Loucy (cell line): Measurements from ENCODE around the gene DSCAM.

Source experiments
- H2AFZ ChIP-seq: fragments of 200-600 bp; sonication (generic); 2 replicates; pipeline ENCODE4 v1.6.0; 2016; ENCODE audit warnings: antibody characterized with exemption, mild to moderate bottlenecking, low read length, moderate library complexity
- H3F3A ChIP-seq: fragments of 200-600 bp; 2 replicates; pipeline ENCODE4 v1.6.0; 2016; ENCODE audit warnings: antibody characterized with exemption, low read depth, mild to moderate bottlenecking
- H3K27me3 ChIP-seq: fragments of 200-600 bp; sonication (generic); 2 replicates; pipeline ENCODE4 v1.6.1; 2014; ENCODE audit warnings: low read length, mild to moderate bottlenecking; ENCODE audit not compliant: insufficient read depth, poor library complexity, severe bottlenecking
- H3K36me3 ChIP-seq: fragments of 200-600 bp; sonication (generic); 2 replicates; pipeline ENCODE4 v1.6.1; 2016; ENCODE audit warnings: low read length; ENCODE audit not compliant: insufficient read depth
- H3K4me1 ChIP-seq: fragments of 200-600 bp; sonication (generic); 2 replicates; pipeline ENCODE4 v1.5.1; 2014; ENCODE audit warnings: low read length, mild to moderate bottlenecking; ENCODE audit not compliant: insufficient read depth, poor library complexity, severe bottlenecking
- H3K4me2 ChIP-seq: fragments of 200-600 bp; sonication (generic); 2 replicates; pipeline ENCODE4 v1.6.0; 2014; ENCODE audit warnings: antibody characterized with exemption, low read length, low read depth, mild to moderate bottlenecking; ENCODE audit not compliant: poor library complexity, severe bottlenecking
- H3K4me3 ChIP-seq: fragments of 200-600 bp; sonication (generic); 2 replicates; pipeline ENCODE4 v1.5.1; 2014; ENCODE audit warnings: low read length, mild to moderate bottlenecking, mixed read lengths; ENCODE audit not compliant: poor library complexity, severe bottlenecking
- H3K79me2 ChIP-seq: fragments of 200-600 bp; sonication (generic); 2 replicates; pipeline ENCODE4 v1.6.1; 2014; ENCODE audit warnings: low read length; ENCODE audit not compliant: insufficient read depth
- H3K9ac ChIP-seq: fragments of 200-600 bp; sonication (generic); 2 replicates; pipeline ENCODE4 v1.6.0; 2014; ENCODE audit warnings: mild to moderate bottlenecking, low read depth, low read length, moderate library complexity; ENCODE audit not compliant: poor library complexity, severe bottlenecking
- H3K9me2 ChIP-seq: fragments of 200-600 bp; sonication (generic); replicated peaks from 2 replicates; pipeline ENCODE4 v1.6.1; 2016; ENCODE audit warnings: low read depth, low read length, mixed read lengths
- H3K9me3 ChIP-seq: fragments of 200-600 bp; sonication (generic); 2 replicates; pipeline ENCODE4 v1.6.1; 2014; ENCODE audit warnings: mild to moderate bottlenecking, antibody characterized with exemption, low read length, low read depth; ENCODE audit not compliant: insufficient read depth
- H4K20me1 ChIP-seq: fragments of 200-600 bp; sonication (generic); 2 replicates; pipeline ENCODE4 v1.6.0; 2014; ENCODE audit warnings: antibody characterized with exemption, low read length, mild to moderate bottlenecking; ENCODE audit not compliant: insufficient read depth, poor library complexity, severe bottlenecking
- EZH2phosphoT487 ChIP-seq: fragments of 200-600 bp; IDR thresholded peaks from 2 replicates; pipeline ENCODE4 v1.6.1; 2018; ENCODE audit warnings: antibody characterized with exemption, mild to moderate bottlenecking, moderate library complexity, borderline replicate concordance
- TF ChIP-seq, protein P1 (sequence below): fragments of 200-600 bp; sonication (generic); conservative IDR thresholded peaks from 2 replicates; pipeline ENCODE4 v1.5.1; 2014; ENCODE audit warnings: mild to moderate bottlenecking, antibody characterized with exemption, low read length

DSCAM gene

DNA sequence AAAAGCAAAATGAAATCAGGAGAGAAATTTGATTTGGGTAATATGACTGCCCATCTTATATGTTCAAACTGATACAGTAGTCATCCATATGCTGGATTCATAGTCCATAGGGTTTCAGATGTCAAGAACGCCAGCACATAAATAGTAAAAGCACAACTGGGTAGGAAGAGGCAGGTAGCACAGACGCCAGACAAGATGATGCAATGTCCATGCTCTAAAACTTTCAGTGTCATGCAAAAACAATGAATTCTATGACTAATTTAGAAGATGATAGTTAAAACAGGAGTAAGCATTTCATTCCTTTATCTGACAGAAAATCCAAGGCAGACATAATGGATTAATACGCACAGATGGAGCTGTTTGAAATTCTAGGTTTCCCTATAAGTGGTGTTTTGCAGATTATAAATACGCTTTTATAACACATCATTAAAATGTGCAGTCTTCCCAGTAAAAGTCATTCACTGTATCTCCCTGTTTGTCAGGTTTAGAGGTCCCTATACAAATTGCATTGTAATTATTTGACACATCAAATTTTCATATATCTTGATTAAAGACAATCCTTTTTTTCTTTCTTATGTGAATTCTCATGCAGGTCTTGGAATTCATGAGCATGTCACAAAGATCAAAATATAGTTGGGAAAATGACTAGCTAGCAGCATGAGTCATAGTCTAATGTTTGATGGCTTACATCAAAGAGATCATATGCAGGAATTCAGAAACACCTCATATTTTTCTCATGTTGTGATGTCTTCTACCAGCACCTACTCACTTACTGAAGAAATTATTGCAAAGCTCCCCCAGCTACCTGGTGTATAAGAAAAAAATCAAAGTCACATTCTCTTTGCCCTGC is 139.9 kb downstream of the DSCAM start:
- no peak overlapping the region for H2AFZ ChIP-seq
- no peak overlapping the region for H3K4me2 ChIP-seq
- no peaks in the 10 kb centered on the region; the same call in 1 of the 2 replicates for H3K9me3 ChIP-seq
- no peak for TF ChIP-seq EZH2phosphoT487
- no peaks in the 10 kb centered on the region for H3K36me3 ChIP-seq
- no peaks in the 10 kb centered on the region for H3K9me2 ChIP-seq
- H3K27me3 ChIP-seq: no peaks in the 10 kb centered on the region
- no peak overlapping the region for H3K9ac ChIP-seq
- no peaks in the 10 kb centered on the region for H3K4me1 ChIP-seq
- no peak overlapping the region for H3K4me3 ChIP-seq
- no peaks in the 10 kb centered on the region for H3K79me2 ChIP-seq
- H3F3A ChIP-seq: no peaks in the 10 kb centered on the region
- H4K20me1 ChIP-seq: no peaks in the 10 kb centered on the region

DNA sequence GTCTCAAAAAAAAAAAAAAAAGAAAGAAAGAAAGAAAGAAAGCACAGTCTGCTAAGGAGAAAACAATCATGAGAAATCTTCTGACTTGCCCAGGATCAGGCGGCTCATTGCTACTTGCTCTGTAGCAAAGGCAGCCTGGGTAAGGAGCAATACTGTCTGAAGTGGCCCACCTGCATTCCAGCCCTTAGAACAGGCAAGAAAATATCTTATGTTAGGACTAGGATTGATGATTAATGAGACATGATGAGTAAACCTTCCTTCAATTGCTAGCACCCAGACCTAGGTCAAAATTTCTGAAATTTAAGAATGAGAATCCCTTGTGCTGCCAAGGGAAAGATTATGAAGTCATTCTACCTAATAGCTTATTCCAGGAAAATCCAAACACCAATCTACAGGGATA is 140.8 kb downstream of the DSCAM start:
- no peaks in the 10 kb centered on the region for H3K27me3 ChIP-seq
- no peak overlapping the region for H3K4me3 ChIP-seq
- no peak overlapping the region for H3K9ac ChIP-seq
- H3F3A ChIP-seq: no peaks in the 10 kb centered on the region
- no peaks in the 10 kb centered on the region for H4K20me1 ChIP-seq
- no peaks in the 10 kb centered on the region for H3K9me2 ChIP-seq
- H2AFZ ChIP-seq: no peak overlapping the region
- no peaks in the 10 kb centered on the region for H3K4me1 ChIP-seq
- no peaks in the 10 kb centered on the region for H3K79me2 ChIP-seq
- H3K36me3 ChIP-seq: no peaks in the 10 kb centered on the region
- TF ChIP-seq, protein P1, sequence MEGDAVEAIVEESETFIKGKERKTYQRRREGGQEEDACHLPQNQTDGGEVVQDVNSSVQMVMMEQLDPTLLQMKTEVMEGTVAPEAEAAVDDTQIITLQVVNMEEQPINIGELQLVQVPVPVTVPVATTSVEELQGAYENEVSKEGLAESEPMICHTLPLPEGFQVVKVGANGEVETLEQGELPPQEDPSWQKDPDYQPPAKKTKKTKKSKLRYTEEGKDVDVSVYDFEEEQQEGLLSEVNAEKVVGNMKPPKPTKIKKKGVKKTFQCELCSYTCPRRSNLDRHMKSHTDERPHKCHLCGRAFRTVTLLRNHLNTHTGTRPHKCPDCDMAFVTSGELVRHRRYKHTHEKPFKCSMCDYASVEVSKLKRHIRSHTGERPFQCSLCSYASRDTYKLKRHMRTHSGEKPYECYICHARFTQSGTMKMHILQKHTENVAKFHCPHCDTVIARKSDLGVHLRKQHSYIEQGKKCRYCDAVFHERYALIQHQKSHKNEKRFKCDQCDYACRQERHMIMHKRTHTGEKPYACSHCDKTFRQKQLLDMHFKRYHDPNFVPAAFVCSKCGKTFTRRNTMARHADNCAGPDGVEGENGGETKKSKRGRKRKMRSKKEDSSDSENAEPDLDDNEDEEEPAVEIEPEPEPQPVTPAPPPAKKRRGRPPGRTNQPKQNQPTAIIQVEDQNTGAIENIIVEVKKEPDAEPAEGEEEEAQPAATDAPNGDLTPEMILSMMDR: no peak
- TF ChIP-seq EZH2phosphoT487: no peak
- no peak overlapping the region for H3K4me2 ChIP-seq
- no peaks in the 10 kb centered on the region for H3K9me3 ChIP-seq

DNA sequence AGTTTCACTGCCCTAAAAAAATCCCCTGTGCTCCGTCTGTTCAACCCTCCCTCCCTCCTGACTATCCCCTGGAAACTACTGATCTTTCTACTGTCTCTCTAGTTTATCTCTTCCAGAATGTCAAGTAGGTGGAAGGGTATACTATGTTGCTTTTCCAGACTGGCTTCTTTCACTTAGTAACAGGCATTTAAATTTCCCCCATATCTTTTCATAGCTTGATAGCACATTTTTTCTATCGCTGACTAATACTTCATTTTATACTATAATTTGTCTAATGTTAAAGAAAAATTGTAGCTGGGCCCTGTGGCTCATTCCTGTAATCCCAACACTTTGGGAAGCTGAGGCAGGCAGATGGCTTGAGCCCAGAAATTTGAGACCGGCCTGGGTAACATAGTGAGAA is 142.8 kb downstream of the DSCAM start:
- H3K36me3 ChIP-seq: no peaks in the 10 kb centered on the region
- H3K9me3 ChIP-seq: no peaks in the 10 kb centered on the region
- H3K9ac ChIP-seq: no peak overlapping the region
- H3K4me3 ChIP-seq: no peak overlapping the region
- no peak overlapping the region for H3K4me2 ChIP-seq
- H3K9me2 ChIP-seq: no peaks in the 10 kb centered on the region
- H3K4me1 ChIP-seq: no peaks in the 10 kb centered on the region
- H4K20me1 ChIP-seq: no peaks in the 10 kb centered on the region
- H3K79me2 ChIP-seq: no peaks in the 10 kb centered on the region
- no peaks in the 10 kb centered on the region for H3K27me3 ChIP-seq
- TF ChIP-seq, protein P1: no peak
- no peak for TF ChIP-seq EZH2phosphoT487
- H3F3A ChIP-seq: no peaks in the 10 kb centered on the region
- no peak overlapping the region for H2AFZ ChIP-seq

DNA sequence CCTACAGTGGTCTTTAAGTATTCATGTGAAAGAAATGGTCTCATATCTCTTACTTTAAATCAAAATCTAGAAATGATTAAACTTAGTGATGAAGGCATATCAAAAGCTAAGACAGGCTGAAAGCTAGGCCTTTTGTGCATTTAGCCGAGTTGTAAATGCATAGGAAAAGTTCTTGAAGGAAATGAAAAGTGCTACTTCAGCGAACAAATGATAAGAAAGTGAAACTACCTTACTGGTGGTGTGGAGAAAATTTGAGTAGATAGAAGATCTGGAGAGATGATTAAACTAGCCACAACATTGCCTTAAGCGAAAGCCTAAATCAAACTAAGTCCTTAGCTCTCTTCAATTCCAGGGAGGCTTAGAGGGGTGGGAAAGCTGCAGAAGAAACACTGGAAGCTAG is 147.6 kb downstream of the DSCAM start:
- Histone ChIP-seq H3K9me2 (no peaks in the 10 kb centered on the region), H3F3A (no peaks in the 10 kb centered on the region), H3K4me1 (no peaks in the 10 kb centered on the region), H4K20me1 (no peaks in the 10 kb centered on the region), H3K9ac (no peak overlapping the region), H3K79me2 (no peaks in the 10 kb centered on the region), H3K4me3 (no peak overlapping the region), H3K27me3 (no peaks in the 10 kb centered on the region), H2AFZ (no peak overlapping the region), H3K9me3 (no peaks in the 10 kb centered on the region), H3K4me2 (no peak overlapping the region), H3K36me3 (no peaks in the 10 kb centered on the region)
- TF ChIP-seq, protein P1: no peak
- no peak for TF ChIP-seq EZH2phosphoT487
